ENCODE results near the gene RGS11. TPM values are rescaled to one million over a fixed set of nuclear protein-coding genes. Genes with fewer than 3 reads are reported as not detected.

The RGS11 gene
- total and polyA plus RNA-seq, 9 of the 15 experiments (the other 6 are each of a cell fraction or from before 2014, with no cell fraction given), result not detected

GRCh38 chr16:273547-274421 is 2.0 kb downstream of the RGS11 start:
- BruUV-seq (replicated peaks), result no TSS peak
- Histone ChIP-seq H3K9me1 (ENCODE audit: control insufficient read depth, insufficient read depth, low read length) (no peaks in the 10 kb centered on the region), H3K9me3 (replicated peaks; ENCODE audit: control insufficient read depth, insufficient read depth, low read depth, low read length) (no peaks in the 10 kb centered on the region), H3K79me2 (ENCODE audit: control insufficient read depth, insufficient read depth, low read length) (no peaks in the 10 kb centered on the region), H3K9ac (ENCODE audit: insufficient read depth in 1 of 2, low read depth in 2 of 2, low read length in 2 of 2) (peak overlapping the region in 1 of 2 experiments; percentile 71; a peak in 2 of 4 replicates), H3K36me3 (ENCODE audit: control insufficient read depth, insufficient read depth, low read length) (no peaks in the 10 kb centered on the region), H3K27me3 (ENCODE audit: control insufficient read depth in 2 of 2, insufficient read depth in 2 of 2, low read length in 2 of 2) (no peaks in the 10 kb centered on the region), H2AFZ (ENCODE audit: low read depth, low read length) (0 out of 2 replicates have a peak overlapping the region, but pooled peaks have one; percentile 45), H3K4me3 (no peak overlapping the region), H3K4me2 (ENCODE audit: insufficient read depth, low read length) (peak overlapping the region; percentile 32; the same call in 1 of the 2 replicates), H3K4me1 (replicated peaks in 1 of 2; ENCODE audit: control insufficient read depth in 2 of 2, insufficient read depth in 2 of 2, low read length in 2 of 2) (peaks cover 0 to 71% of the 10 kb centered on the region in 2 experiments; a peak in 2 of 5 replicates), H4K20me1 (replicated peaks; ENCODE audit: control insufficient read depth, insufficient read depth, low read length) (no peaks in the 10 kb centered on the region), H3K27ac (ENCODE audit: extremely low read depth, low read depth, low read length) (no peak overlapping the region)
- CTCF ChIA-PET (ENCODE audit: low intra/inter-chr PET ratio), result no interaction called here
- WGBS (ENCODE audit: insufficient coverage, low coverage, missing lambda C conversion rate), result 18% methylated on average over 21 of the region's 30 CpGs
- peak; percentile 47 to 86 (median 70) for DNase-seq (ENCODE audit: extremely low read depth in 1 of 4, low spot score in 3 of 4)
- ATAC-seq, result peak; percentile 80
- in situ Hi-C loops (cut with MboI) (no loop called here), intact Hi-C loops (cut with micrococcal nuclease) (no loop called here)
- FAIRE-seq, result no peak
- TF ChIP-seq LARP7 (IDR thresholded peaks at IDR 0.05) (no peak), ADNP (tag; IDR thresholded peaks at IDR 0.05) (no peak), TARDBP (IDR thresholded peaks at IDR 0.05) (no peak), CGGBP1 (CRISPR knock-in tag; IDR thresholded peaks at IDR 0.05) (no peak), RB1 (IDR thresholded peaks at IDR 0.05; ENCODE audit: low read depth) (no peak), TFE3 (CRISPR knock-in tag; IDR thresholded peaks at IDR 0.05) (no peak), KLF16 (IDR thresholded peaks at IDR 0.05) (no peak), RUNX1 (IDR thresholded peaks at IDR 0.05; ENCODE audit: low read depth) (no peak), NONO (IDR thresholded peaks at IDR 0.05; ENCODE audit: low read depth in 2 of 2, low read length in 1 of 2) (no peak), MAFF (IDR thresholded peaks at IDR 0.05; ENCODE audit: low read length) (no peak), DACH1 (IDR thresholded peaks at IDR 0.05; ENCODE audit: partially characterized antibody) (no peak), SAFB (IDR thresholded peaks at IDR 0.05; ENCODE audit: borderline replicate concordance, low read depth, low read length) (no peak), ELK3 (CRISPR knock-in tag; IDR thresholded peaks at IDR 0.05) (no peak), ELF1 (tag; IDR thresholded peaks at IDR 0.05) (no peak), BRD4 (IDR thresholded peaks at IDR 0.05) (no peak), DDX20 (tag; IDR thresholded peaks at IDR 0.05; ENCODE audit: low read depth) (no peak), OTX1 (CRISPR knock-in tag; IDR thresholded peaks at IDR 0.05) (no peak)
- POLR2A ChIA-PET, result interaction anchor here (1.3 kb wide), 1 partner anchor 10 kb away, joined by 3 read pairs; no protein-coding TSS in a partner anchor
